KOPT-K1 (cell line): ENCODE data around the gene ENOX1.
"Not testable (repeated sequence)": the region's sequence is repeated elsewhere in the genome, so short reads cannot be mapped to it uniquely, and the experiment has no call there.

Experiments used
- H3K27ac ChIP-seq: fragments of 200-600 bp; sonication (generic); 2 replicates; pipeline ENCODE4 v1.5.1; 2016; ENCODE audit warnings: antibody characterized with exemption, mild to moderate bottlenecking, low read depth, low read length; ENCODE audit not compliant: poor library complexity, severe bottlenecking
- H3K36me3 ChIP-seq: fragments of 200-600 bp; sonication (generic); 2 replicates; pipeline ENCODE4 v1.5.1; 2017; ENCODE audit warnings: antibody characterized with exemption, mild to moderate bottlenecking, low read length, moderate library complexity; ENCODE audit not compliant: insufficient read depth
- H3K9me3 ChIP-seq: fragments of 200-600 bp; sonication (generic); 2 replicates; pipeline ENCODE4 v1.5.1; 2017; ENCODE audit warnings: antibody characterized with exemption, low read length, mild to moderate bottlenecking; ENCODE audit not compliant: insufficient read depth, poor library complexity, severe bottlenecking

ENOX1 gene

DNA sequence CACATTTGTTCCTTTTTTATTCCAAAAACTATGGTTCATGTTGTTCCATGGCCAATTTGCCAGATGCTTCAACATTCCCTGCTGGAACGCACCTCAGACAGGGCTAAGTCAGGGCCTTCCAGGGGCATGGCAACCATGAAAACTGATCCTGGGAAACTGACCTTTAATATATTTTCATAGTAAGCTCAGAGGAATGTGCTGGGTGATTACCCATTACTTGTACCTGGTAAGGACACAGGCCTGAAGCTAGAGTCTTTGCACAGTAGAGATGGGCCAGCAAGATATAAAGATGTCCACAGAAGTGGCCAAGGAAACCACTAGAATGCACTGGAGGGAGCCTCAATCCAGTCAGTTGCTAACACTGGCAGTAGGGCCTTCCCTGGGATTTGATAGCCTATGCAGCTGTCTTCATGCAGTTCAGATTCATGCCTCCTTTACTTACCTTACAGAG, 353.1 kb downstream of the ENOX1 start:
- no peaks in the 10 kb centered on the region for H3K36me3 ChIP-seq
- no peak overlapping the region for H3K27ac ChIP-seq
- H3K9me3 ChIP-seq = no peaks in the 10 kb centered on the region

DNA sequence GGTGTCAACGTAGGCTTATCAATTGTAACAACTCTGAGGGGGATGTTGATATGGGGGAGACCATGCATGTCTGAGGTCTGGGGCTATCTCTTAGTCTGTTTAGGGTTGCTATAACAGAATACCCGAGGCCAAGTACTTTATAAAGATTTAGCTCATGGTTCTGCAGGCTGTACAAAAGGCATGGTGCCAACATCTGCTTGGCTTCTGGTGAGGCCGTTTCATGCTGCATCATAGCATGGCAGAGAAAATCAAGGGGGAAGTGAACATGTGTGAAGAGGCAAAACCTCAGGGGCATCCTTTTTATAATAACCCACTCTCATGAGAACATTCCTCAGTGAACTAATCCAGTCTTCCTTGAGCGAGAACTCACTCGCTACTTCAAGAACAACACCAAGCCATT, 353.8 kb downstream of the ENOX1 start:
- H3K27ac ChIP-seq = no peak overlapping the region
- no peaks in the 10 kb centered on the region for H3K9me3 ChIP-seq
- no peaks in the 10 kb centered on the region for H3K36me3 ChIP-seq

- no peaks in the 10 kb centered on the region for H3K36me3 ChIP-seq
- no peak overlapping the region for H3K27ac ChIP-seq
- no peaks in the 10 kb centered on the region for H3K9me3 ChIP-seq
Observed at GRCh38 chr13:43431841-43432240, 354.9 kb downstream of the ENOX1 start.

GRCh38 chr13:43431290-43431716, 355.5 kb downstream of the ENOX1 start:
- Histone ChIP-seq H3K27ac (no peak overlapping the region), H3K36me3 (no peaks in the 10 kb centered on the region), H3K9me3 (no peaks in the 10 kb centered on the region)

DNA sequence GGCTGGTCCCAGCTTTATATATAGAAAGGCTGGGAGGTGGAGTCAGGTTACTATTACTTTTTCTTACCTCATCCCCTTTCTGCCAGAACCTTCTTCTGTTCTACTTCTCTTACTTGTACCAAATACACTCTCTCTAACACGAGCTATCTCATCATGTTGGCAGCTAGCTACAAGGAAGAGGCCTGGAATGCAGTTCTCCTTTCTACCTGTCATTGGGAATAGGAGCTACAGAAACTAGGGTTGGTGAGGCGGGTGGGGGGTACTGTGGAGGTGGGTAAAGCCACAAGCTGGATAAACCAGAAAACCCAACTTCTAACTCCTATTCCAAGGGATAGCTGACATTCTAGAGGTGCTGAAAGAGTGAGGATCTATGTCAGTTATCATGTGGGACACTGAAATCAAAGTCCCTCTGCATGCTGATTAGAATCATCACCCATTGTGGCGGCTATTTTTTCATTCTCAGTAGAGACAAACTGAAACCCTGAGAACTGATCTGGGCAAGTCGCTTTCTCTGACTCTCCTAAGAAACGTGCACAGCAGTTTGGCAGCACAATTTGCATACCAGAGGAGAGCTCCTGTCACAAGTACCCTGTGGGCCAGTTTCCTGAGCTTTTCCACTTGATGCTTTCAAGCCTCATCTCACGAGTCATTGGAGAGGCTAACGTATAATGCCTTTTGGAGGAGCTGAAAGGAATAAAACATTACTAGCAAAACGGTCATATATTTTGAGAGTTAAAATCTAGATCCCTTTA, 358.1 kb downstream of the ENOX1 start:
- no peaks in the 10 kb centered on the region for H3K36me3 ChIP-seq
- no peak overlapping the region for H3K27ac ChIP-seq
- no peaks in the 10 kb centered on the region for H3K9me3 ChIP-seq

DNA sequence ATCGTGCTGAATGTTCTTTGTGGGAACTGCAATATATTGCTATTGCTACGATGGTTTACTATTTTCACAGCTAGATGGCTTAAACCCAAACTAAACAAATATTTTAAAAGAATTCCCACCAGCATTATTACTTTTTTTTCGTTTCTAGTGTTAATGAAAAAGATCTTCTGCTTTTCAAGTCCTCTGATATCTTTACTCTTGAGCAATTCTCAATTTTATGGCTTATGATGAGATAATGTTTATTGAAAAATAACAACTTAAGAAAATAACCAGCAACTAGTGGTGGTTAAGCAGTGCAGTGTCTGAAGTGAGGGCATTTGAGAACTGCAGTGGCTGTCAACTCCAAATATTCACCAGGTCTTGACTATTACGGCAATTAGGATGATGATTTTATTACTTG, 360.4 kb downstream of the ENOX1 start:
- H3K9me3 ChIP-seq = no peaks in the 10 kb centered on the region
- no peak overlapping the region for H3K27ac ChIP-seq
- H3K36me3 ChIP-seq = no peaks in the 10 kb centered on the region

GRCh38 chr13:43425234-43425633, 361.5 kb downstream of the ENOX1 start:
- Histone ChIP-seq H3K36me3 (no peaks in the 10 kb centered on the region), H3K9me3 (no peaks in the 10 kb centered on the region), H3K27ac (no peak overlapping the region)

DNA sequence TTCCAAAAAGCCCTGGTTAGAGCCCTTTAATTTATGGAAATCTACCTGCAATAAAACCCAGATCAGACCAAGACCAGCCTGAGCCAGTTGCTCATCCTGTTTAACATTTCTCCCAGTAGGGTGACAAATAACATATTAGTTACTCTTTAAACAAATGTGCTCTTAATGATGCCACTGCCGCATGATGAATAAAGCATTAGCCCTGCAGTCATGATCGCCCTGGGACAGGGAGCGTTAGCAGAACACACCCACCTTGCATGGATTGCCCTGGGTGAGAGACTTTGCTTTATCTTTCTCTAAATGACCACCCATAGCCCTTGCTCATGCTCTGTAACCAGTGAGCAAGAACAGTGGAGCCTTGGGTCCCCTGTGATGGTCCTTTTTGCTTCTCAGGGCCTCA, 362.4 kb downstream of the ENOX1 start:
- Histone ChIP-seq H3K9me3 (no peaks in the 10 kb centered on the region), H3K27ac (no peak overlapping the region), H3K36me3 (no peaks in the 10 kb centered on the region)

DNA sequence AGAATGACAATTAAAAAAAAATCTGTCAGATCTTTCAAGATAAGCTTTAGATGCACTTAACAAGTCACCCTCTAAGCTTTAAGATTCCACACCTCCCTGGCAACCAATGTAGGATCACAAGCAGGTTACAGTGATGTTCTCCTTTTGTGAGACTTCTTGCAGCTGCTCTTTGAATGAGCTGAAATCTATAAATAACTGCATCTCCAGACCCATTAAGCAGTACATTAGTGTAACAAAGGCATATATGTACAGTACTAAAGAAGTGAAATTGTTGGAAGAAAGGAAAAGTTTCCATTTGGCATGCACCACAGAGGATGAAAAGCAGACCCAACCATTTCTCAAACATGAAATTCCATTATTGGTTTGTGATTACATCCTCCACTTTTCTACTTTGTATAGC, 364.7 kb downstream of the ENOX1 start:
- Histone ChIP-seq H3K27ac (no peak overlapping the region), H3K36me3 (no peaks in the 10 kb centered on the region), H3K9me3 (no peaks in the 10 kb centered on the region)

DNA sequence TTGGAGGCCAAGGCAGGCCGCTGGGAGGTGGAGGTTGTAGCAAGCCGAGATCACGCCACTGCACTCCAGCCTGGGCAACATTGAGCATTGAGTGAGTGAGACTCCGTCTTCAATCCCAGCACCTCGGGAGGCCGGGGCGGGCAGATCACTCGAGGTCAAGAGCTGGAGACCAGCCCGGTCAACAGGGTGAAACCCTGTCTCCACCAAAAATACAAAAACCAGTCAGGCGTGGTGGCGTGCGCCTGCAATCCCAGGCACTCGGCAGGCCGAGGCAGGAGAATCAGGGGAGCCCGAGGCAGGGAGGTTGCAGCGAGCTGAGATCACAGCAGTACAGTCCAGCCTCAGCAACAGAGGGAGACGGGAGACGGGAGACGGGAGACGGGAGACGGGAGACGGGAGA, 369.9 kb downstream of the ENOX1 start:
- not testable (repeated sequence) for H3K27ac ChIP-seq, H3K36me3 ChIP-seq, H3K9me3 ChIP-seq

DNA sequence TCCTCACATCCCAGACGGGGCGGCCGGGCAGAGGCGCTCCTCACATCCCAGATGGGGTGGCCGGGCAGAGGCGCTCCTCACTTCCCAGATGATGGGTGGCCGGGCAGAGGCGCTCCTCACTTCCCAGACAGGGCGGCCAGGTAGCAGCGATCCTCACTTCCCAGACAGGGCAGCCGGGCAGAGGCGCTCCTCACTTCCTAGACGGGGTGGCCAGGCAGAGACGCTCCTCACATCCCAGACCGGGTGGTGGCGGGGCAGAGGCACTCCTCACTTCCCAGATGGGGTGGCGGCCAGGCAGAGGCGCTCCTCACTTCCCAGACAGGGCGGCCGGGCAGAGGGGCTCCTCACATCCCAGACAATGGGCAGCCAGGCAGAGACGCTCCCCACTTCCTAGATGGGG, 370.4 kb downstream of the ENOX1 start:
- not testable (repeated sequence) for H3K9me3 ChIP-seq, H3K36me3 ChIP-seq, H3K27ac ChIP-seq

DNA sequence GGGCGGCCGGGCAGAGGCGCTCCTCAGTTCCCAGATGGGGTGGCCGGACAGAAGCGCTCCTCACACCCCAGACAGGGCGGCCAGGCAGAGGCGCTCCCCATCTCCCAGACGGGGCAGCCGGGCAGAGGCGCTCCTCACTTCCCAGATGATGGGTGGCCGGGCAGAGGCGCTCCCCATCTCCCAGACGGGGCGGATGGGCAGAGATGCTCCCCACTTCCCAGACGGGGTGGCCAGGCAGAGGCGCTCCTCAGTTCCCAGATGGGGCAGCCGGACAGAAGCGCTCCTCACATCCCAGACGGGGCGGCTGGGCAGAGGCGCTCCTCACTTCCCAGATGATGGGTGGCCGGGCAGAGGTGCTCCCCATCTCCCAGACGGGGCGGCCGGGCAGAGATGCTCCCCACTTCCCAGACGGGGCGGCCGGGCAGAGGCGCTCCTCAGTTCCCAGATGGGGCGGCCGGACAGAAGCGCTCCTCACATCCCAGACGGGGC, 370.8 kb downstream of the ENOX1 start:
- not testable (repeated sequence) for H3K36me3 ChIP-seq, H3K9me3 ChIP-seq, H3K27ac ChIP-seq

DNA sequence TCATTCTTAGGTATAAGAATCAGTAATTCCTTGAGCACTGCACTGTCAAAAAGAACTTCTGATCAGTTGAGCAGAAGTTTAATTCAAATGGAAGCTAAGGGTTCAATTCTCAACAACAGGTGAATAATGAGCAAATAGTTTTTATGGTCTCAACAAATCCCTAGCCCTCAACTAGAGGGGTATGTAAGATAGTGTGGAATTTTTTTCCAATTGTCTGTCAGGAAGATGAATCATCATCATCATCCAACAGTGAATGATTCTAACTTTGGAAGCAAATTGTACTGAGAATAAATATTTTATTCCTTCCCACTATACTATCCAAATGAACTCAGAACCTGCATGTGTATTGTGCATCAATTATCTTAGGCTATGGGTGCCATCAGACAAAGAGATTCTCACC, 372.7 kb downstream of the ENOX1 start:
- Histone ChIP-seq H3K36me3 (no peaks in the 10 kb centered on the region), H3K27ac (no peak overlapping the region), H3K9me3 (no peaks in the 10 kb centered on the region)

DNA sequence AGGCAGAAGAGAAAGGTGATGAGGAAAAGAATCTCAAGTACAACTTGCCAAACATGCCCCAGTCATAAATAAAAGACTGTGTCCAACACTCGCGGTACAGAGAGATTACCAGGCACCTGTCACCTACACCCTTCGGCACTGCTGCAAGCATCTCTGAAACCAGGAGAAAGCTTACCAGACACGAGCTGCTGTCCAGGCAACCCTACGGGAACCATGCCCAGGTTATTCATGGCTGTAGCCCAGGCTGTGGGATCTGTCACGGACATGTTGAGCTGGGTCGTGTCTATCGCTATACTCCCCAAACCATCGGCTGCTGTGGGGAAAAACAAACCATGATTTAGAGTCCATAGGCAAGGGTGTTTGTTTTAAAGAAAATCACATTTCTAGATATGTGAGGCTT, 375.0 kb downstream of the ENOX1 start:
- H3K27ac ChIP-seq = no peak overlapping the region
- H3K9me3 ChIP-seq = no peaks in the 10 kb centered on the region
- H3K36me3 ChIP-seq = no peaks in the 10 kb centered on the region

- Histone ChIP-seq H3K27ac (no peak overlapping the region), H3K9me3 (no peaks in the 10 kb centered on the region), H3K36me3 (no peaks in the 10 kb centered on the region)
Observed at GRCh38 chr13:43411211-43411610, 375.6 kb downstream of the ENOX1 start.

- Histone ChIP-seq H3K36me3 (no peaks in the 10 kb centered on the region), H3K27ac (no peak overlapping the region), H3K9me3 (no peaks in the 10 kb centered on the region)
Observed at GRCh38 chr13:43408274-43408673, 378.5 kb downstream of the ENOX1 start.
